Stomach (tissue), 9 donors: ENCODE data around the gene GPC6. TPM values are rescaled to one million over a fixed set of nuclear protein-coding genes. Genes with fewer than 3 reads are reported as not detected.

Source experiments
- DNase-seq, 2 donors: peaks; one replicate each; pipeline versions ENCODE4 v3.0.0 to v3.0.0-alpha.2; 2013 to 2019
- H3K27ac ChIP-seq, 5 donors: fragments of 200-600 bp in 4 of 5; sonication (generic) in 4 of 5; one replicate each; pipeline ENCODE4 v1.5.1; 2013 to 2019; ENCODE audit warnings: mild to moderate bottlenecking in 1 of 5, moderate library complexity in 1 of 5
- H3K27me3 ChIP-seq, 3 donors: fragments of 200-600 bp; sonication (generic); one replicate each; pipeline ENCODE4 v1.5.1; 2017 to 2019; ENCODE audit warnings: mixed run types in 1 of 3
- H3K36me3 ChIP-seq, 4 donors: fragments of 200-600 bp; sonication (generic); 1 replicate in 3 of 4; 2 replicates in 1 of 4; pipeline ENCODE4 v1.5.1; 2016 to 2019
- H3K4me1 ChIP-seq, 4 donors: fragments of 200-600 bp; sonication (generic); one replicate each; pipeline ENCODE4 v1.5.1; 2016 to 2019
- H3K4me3 ChIP-seq, 4 donors: fragments of 200-600 bp; sonication (generic) in 3 of 4; one replicate each; pipeline ENCODE4 v1.5.1; 2016 to 2019; ENCODE audit warnings: mild to moderate bottlenecking in 1 of 4
- H3K9me3 ChIP-seq, 4 donors: fragments of 200-600 bp; sonication (generic); one replicate each; pipeline ENCODE4 v1.5.1; 2016 to 2019
- EP300 ChIP-seq: sonication (generic); formaldehyde crosslinking; IDR thresholded peaks from one replicate; pipeline ENCODE4 v1.6.1; 2017; ENCODE audit warnings: antibody characterized with exemption
- POLR2A ChIP-seq, 4 donors: fragments of 450-650 bp; IDR thresholded peaks; one replicate each; pipeline ENCODE4 v1.6.1; 2016; ENCODE audit warnings: antibody characterized with exemption in 4 of 4, control low read depth in 2 of 4, mild to moderate bottlenecking in 1 of 4, moderate library complexity in 1 of 4
- POLR2AphosphoS5 ChIP-seq, 3 donors: sonication (generic); formaldehyde crosslinking; IDR thresholded peaks; one replicate each; pipeline ENCODE4 v1.6.1; 2016; ENCODE audit warnings: antibody characterized with exemption in 3 of 3
- WGBS, 5 donors: extraction: QIAGEN DNeasy Blood & Tissue Kit in 3 of 5; methylation state at CpG; one replicate each; pipeline versions ENCODE4 v1.1.5 to v1.1.7; 2013 to 2018; 5-methylcytosine and 5-hydroxymethylcytosine counted together
- intact Hi-C: fragments of 100-400 bp; cut with DNase I; formaldehyde crosslinking; loops from one replicate; pipeline ENCODE4 v1.15.1; 2023; ENCODE audit warnings: low total_unique reads
- polyA plus RNA-seq, 3 donors: library from polyadenylated mRNA; stranded (reverse); fragments of 200-250 nt; gene quantifications; one replicate each; pipeline ENCODE4 v1.2.3, GENCODE V29; 2013
- total RNA-seq, 5 donors: library from RNA; depleted of rRNA; stranded (reverse); fragments of >200 nt; gene quantifications; one replicate each; pipeline versions ENCODE4 v1.1.0 to v1.2.3, GENCODE V29; 2014 to 2016
- TF ChIP-seq, protein P1 (sequence below), 7 experiments: fragments of 450-650 bp in 4 of 7; fragments of 200-600 bp in 3 of 7; sonication (generic) in 3 of 7; IDR thresholded peaks; one replicate each; pipeline ENCODE4 v1.5.1; 2016 to 2019; ENCODE audit warnings: antibody characterized with exemption in 7 of 7, control low read depth in 2 of 7, mild to moderate bottlenecking in 1 of 7
- donor health status: healthy with polysubstance abuse.
- donor health status: Bipolar disorder and iron deficiency.
- donor health status: healthy.

The GPC6 gene
- total and polyA plus RNA-seq, 8 donors: 0.70 to 52.7 (median 5.6) TPM

DNA sequence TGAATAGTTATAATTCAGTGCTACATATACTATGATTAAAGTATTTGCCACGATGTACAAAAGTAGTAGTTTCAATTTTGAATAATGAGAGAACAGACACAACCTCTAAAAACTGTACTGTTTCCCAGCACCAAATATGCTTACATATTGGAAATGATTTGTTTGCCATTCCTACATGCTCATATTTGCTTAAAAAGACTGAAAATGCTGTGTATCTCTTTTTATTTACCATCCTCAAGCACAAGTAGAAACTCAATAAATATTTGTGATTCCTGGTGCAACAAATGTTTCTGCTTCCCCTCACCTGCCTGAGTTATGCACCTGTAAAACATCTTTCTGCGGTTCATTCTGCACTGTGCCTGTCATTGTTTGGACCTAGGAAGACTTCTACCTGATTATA, 740.7 kb downstream of the GPC6 start:
- no peak overlapping the region for H3K27ac ChIP-seq
- H3K9me3 ChIP-seq: no peaks in the 10 kb centered on the region
- TF ChIP-seq EP300: no peak
- no peak for TF ChIP-seq POLR2A (IDR thresholded peaks at IDR 0.05)
- TF ChIP-seq POLR2AphosphoS5 (IDR thresholded peaks at IDR 0.05): no peak
- TF ChIP-seq, protein P1, sequence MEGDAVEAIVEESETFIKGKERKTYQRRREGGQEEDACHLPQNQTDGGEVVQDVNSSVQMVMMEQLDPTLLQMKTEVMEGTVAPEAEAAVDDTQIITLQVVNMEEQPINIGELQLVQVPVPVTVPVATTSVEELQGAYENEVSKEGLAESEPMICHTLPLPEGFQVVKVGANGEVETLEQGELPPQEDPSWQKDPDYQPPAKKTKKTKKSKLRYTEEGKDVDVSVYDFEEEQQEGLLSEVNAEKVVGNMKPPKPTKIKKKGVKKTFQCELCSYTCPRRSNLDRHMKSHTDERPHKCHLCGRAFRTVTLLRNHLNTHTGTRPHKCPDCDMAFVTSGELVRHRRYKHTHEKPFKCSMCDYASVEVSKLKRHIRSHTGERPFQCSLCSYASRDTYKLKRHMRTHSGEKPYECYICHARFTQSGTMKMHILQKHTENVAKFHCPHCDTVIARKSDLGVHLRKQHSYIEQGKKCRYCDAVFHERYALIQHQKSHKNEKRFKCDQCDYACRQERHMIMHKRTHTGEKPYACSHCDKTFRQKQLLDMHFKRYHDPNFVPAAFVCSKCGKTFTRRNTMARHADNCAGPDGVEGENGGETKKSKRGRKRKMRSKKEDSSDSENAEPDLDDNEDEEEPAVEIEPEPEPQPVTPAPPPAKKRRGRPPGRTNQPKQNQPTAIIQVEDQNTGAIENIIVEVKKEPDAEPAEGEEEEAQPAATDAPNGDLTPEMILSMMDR (IDR thresholded peaks at IDR 0.05): no peak
- intact Hi-C loops: no loop called here
- no peak for DNase-seq
- no peaks in the 10 kb centered on the region for H3K4me1 ChIP-seq
- H3K4me3 ChIP-seq: no peak overlapping the region
- no peaks in the 10 kb centered on the region for H3K36me3 ChIP-seq
- H3K27me3 ChIP-seq: no peaks in the 10 kb centered on the region
- WGBS, 5 donors: 48 to 78% (median 68%) methylated on average over 2 of the region's 2 CpGs

DNA sequence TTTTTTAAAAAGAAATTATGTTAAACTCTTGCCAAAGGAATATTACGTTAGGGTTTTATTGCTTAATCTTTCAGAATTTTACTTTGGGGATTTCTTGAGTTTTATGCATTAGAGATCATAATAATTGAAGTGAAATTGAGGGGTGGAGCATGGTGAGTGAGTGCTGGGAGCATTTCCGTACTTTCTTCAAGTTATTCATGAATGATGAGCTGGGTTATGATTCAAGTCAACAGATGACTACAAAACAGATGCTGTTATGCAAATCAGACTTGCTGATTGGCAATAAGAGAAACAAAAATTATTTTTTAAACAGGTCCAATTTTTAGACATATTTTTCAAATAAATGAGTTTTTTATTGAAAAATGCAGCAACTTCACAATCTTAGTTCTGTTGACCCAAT, 748.6 kb downstream of the GPC6 start:
- H3K4me3 ChIP-seq: no peak overlapping the region
- H3K9me3 ChIP-seq: no peaks in the 10 kb centered on the region
- no peaks in the 10 kb centered on the region for H3K27me3 ChIP-seq
- 76 to 87% (median 83%) methylated on average over 2 of the region's 2 CpGs for WGBS, 5 donors
- H3K4me1 ChIP-seq: no peaks in the 10 kb centered on the region
- TF ChIP-seq EP300 (no peak), POLR2AphosphoS5 (IDR thresholded peaks at IDR 0.05) (no peak), POLR2A (IDR thresholded peaks at IDR 0.05) (no peak)
- TF ChIP-seq, protein P1 (IDR thresholded peaks at IDR 0.05): no peak
- H3K36me3 ChIP-seq: no peaks in the 10 kb centered on the region
- intact Hi-C loops: no loop called here
- no peak for DNase-seq
- H3K27ac ChIP-seq: no peak overlapping the region

DNA sequence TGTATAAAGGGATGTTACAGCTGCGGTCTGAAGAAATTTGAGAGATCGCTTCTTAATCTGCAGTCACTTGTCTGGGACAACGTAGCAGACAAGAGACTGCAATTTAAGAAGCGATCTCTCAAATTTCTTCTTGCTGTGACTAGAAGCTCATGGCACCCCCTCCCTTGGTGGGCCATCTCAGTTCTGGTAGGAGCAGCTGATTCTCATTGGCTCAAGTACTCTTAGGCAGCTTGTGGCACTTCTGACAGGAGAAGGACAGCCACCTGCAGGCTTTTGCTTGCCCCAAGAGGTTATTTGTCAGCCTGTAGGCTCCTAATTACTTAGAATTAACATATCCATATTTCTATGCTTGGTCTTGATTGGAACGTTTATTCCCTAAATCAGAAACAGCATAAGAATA, 749.9 kb downstream of the GPC6 start:
- intact Hi-C loops: no loop called here
- no peak overlapping the region for H3K4me3 ChIP-seq
- H3K27ac ChIP-seq: no peak overlapping the region
- 72 to 87% (median 83%) methylated on average over 5 of the region's 5 CpGs for WGBS, 5 donors
- no peaks in the 10 kb centered on the region for H3K36me3 ChIP-seq
- DNase-seq: no peak
- H3K27me3 ChIP-seq: no peaks in the 10 kb centered on the region
- TF ChIP-seq, protein P1 (IDR thresholded peaks at IDR 0.05): no peak
- TF ChIP-seq POLR2AphosphoS5 (IDR thresholded peaks at IDR 0.05) (no peak), EP300 (no peak), POLR2A (IDR thresholded peaks at IDR 0.05) (no peak)
- H3K4me1 ChIP-seq: no peaks in the 10 kb centered on the region
- H3K9me3 ChIP-seq: no peaks in the 10 kb centered on the region

DNA sequence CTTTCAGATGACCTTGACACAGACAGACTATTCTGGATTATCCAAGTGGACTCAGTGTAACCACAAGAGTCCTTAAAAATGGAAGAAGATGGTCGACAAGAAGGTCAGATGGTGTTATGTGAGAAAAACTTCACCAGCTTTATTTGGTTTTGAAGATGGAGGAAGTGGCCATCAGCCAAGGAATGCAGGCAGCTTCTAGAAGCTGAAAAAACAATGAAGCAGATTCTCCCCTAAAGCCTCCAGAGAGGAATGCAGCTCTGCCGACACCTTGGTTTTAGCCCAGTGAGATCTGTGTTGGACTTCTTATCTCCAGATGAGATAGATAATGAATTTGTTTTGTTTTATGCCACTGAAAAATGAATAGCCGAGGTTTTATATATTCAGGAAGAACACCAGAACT, 751.4 kb downstream of the GPC6 start:
- Histone ChIP-seq H3K27me3 (no peaks in the 10 kb centered on the region), H3K4me3 (no peak overlapping the region), H3K9me3 (no peaks in the 10 kb centered on the region), H3K36me3 (no peaks in the 10 kb centered on the region), H3K4me1 (no peaks in the 10 kb centered on the region), H3K27ac (no peak overlapping the region)
- DNase-seq: no peak
- intact Hi-C loops: no loop called here
- no peak for TF ChIP-seq POLR2AphosphoS5 (IDR thresholded peaks at IDR 0.05)
- TF ChIP-seq, protein P1 (IDR thresholded peaks at IDR 0.05): no peak
- TF ChIP-seq POLR2A (IDR thresholded peaks at IDR 0.05): no peak
- TF ChIP-seq EP300: no peak
- WGBS, 5 donors: 73 to 84% (median 76%) methylated on average over 3 of the region's 3 CpGs
